H9 (cell line): ENCODE measurements around the gene CDC20. TPM values are rescaled to one million over a fixed set of nuclear protein-coding genes. Genes with fewer than 3 reads are reported as not detected.

Source experiments
- DNase-seq: peaks from one replicate; pipeline ENCODE4 v3.0.0-alpha.2; 2017
- H2AFZ ChIP-seq: one replicate; pipeline ENCODE4 v1.6.1; 2013; ENCODE audit warnings: mild to moderate bottlenecking, low read length, control low read depth, moderate library complexity
- H2AK5ac ChIP-seq: 2 replicates; pipeline ENCODE4 v1.6.1; 2013; ENCODE audit warnings: low read length, control low read depth, mixed read lengths; ENCODE audit not compliant: insufficient read length
- H2BK120ac ChIP-seq: one replicate; pipeline ENCODE4 v1.6.1; 2013; ENCODE audit warnings: low read depth, mild to moderate bottlenecking, low read length, control low read depth, inconsistent platforms; ENCODE audit not compliant: poor library complexity, severe bottlenecking
- H2BK12ac ChIP-seq: 2 replicates; pipeline ENCODE4 v1.6.1; 2013; ENCODE audit warnings: low read length, control low read depth, mixed read lengths, low read depth; ENCODE audit not compliant: insufficient read length
- H2BK15ac ChIP-seq: 2 replicates; pipeline ENCODE4 v1.6.1; 2013; ENCODE audit warnings: low read depth, low read length, control low read depth
- H2BK20ac ChIP-seq: one replicate; pipeline ENCODE4 v1.6.1; 2013; ENCODE audit warnings: low read depth, mild to moderate bottlenecking, low read length, control low read depth, inconsistent platforms; ENCODE audit not compliant: poor library complexity, severe bottlenecking
- H2BK5ac ChIP-seq: 2 replicates; pipeline ENCODE4 v1.6.1; 2013; ENCODE audit warnings: low read length, control low read depth, mixed read lengths; ENCODE audit not compliant: insufficient read length
- H3K14ac ChIP-seq: 2 replicates; pipeline ENCODE4 v1.6.1; 2013; ENCODE audit warnings: low read length, control low read depth; ENCODE audit not compliant: insufficient read depth
- H3K18ac ChIP-seq: 2 replicates; pipeline ENCODE4 v1.6.1; 2013; ENCODE audit warnings: low read depth, mild to moderate bottlenecking, mixed read lengths, low read length, control low read depth; ENCODE audit not compliant: insufficient read length
- H3K23ac ChIP-seq: 2 replicates; pipeline ENCODE4 v1.6.1; 2013; ENCODE audit warnings: low read length, control low read depth, mixed read lengths, low read depth; ENCODE audit not compliant: insufficient read length
- H3K23me2 ChIP-seq: 2 replicates; pipeline ENCODE4 v1.6.1; 2013; ENCODE audit warnings: low read depth, mild to moderate bottlenecking, mixed read lengths, low read length, control low read depth; ENCODE audit not compliant: insufficient read length, poor library complexity, severe bottlenecking
- H3K27ac ChIP-seq: 2 replicates; pipeline ENCODE4 v1.5.1; 2013; ENCODE audit warnings: low read length, control low read depth, mixed read lengths, low read depth; ENCODE audit not compliant: insufficient read length
- H3K27me3 ChIP-seq: 2 replicates; pipeline ENCODE4 v1.6.1; 2013; ENCODE audit warnings: low read length, control low read depth, inconsistent platforms; ENCODE audit not compliant: insufficient read depth
- H3K4ac ChIP-seq: 2 replicates; pipeline ENCODE4 v1.6.1; 2013; ENCODE audit warnings: low read depth, mild to moderate bottlenecking, control low read depth, inconsistent platforms, low read length, moderate library complexity
- H3K4me1 ChIP-seq: 2 replicates; pipeline ENCODE4 v1.6.1; 2013; ENCODE audit warnings: low read length, control low read depth, inconsistent platforms; ENCODE audit not compliant: insufficient read depth
- H3K4me2 ChIP-seq: 2 replicates; pipeline ENCODE4 v1.6.1; 2013; ENCODE audit warnings: low read length, control low read depth, mixed read lengths; ENCODE audit not compliant: insufficient read length, insufficient read depth
- H3K56ac ChIP-seq: 2 replicates; pipeline ENCODE4 v1.6.1; 2013; ENCODE audit warnings: low read depth, mild to moderate bottlenecking, mixed read lengths, low read length, control low read depth; ENCODE audit not compliant: insufficient read length
- H3K79me1 ChIP-seq: 2 replicates; pipeline ENCODE4 v1.6.1; 2013; ENCODE audit warnings: low read depth, mild to moderate bottlenecking, moderate library complexity, low read length, control low read depth, inconsistent platforms; ENCODE audit not compliant: insufficient read depth, poor library complexity, severe bottlenecking
- H3K79me2 ChIP-seq: 2 replicates; pipeline ENCODE4 v1.6.1; 2013; ENCODE audit warnings: low read length, control low read depth, inconsistent platforms; ENCODE audit not compliant: insufficient read depth
- H3K9ac ChIP-seq: 2 replicates; pipeline ENCODE4 v1.6.1; 2013; ENCODE audit warnings: low read length, control low read depth, mixed read lengths; ENCODE audit not compliant: insufficient read length; ENCODE audit errors: extremely low read depth
- H3K9me3 ChIP-seq: one replicate; pipeline ENCODE4 v1.6.1; 2013; ENCODE audit warnings: low read depth, low read length, inconsistent platforms; ENCODE audit not compliant: control insufficient read depth
- H3T11ph ChIP-seq: one replicate; pipeline ENCODE4 v1.6.1; 2013; ENCODE audit warnings: mild to moderate bottlenecking, low read length, control low read depth, inconsistent platforms
- H4K20me1 ChIP-seq: one replicate; pipeline ENCODE4 v1.6.1; 2013; ENCODE audit not compliant: control insufficient read depth, insufficient read length, insufficient read depth
- H4K5ac ChIP-seq: 2 replicates; pipeline ENCODE4 v1.6.1; 2013; ENCODE audit warnings: low read depth, mild to moderate bottlenecking, mixed read lengths, low read length, control low read depth; ENCODE audit not compliant: insufficient read length
- H4K8ac ChIP-seq: replicated peaks from 2 replicates; pipeline ENCODE4 v1.6.1; 2013; ENCODE audit warnings: low read length, control low read depth, mixed read lengths, low read depth; ENCODE audit not compliant: insufficient read length
- H4K91ac ChIP-seq: 2 replicates; pipeline ENCODE4 v1.6.1; 2013; ENCODE audit warnings: low read depth, mild to moderate bottlenecking, moderate library complexity, mixed read lengths, low read length, control low read depth; ENCODE audit not compliant: insufficient read length
- H3K27ac Mint-ChIP-seq, 3 experiments: 2 replicates in 2 of 3; 3 replicates in 1 of 3; pipeline ENCODE4 v1.8.0; 2020 to 2021; ENCODE audit warnings: mixed read lengths in 3 of 3, mild to moderate bottlenecking in 1 of 3, moderate library complexity in 1 of 3
- H3K27me3 Mint-ChIP-seq: 2 replicates; pipeline ENCODE4 v1.8.0; 2021; ENCODE audit warnings: low read depth, mild to moderate bottlenecking, moderate library complexity, mixed read lengths
- H3K36me3 Mint-ChIP-seq, 3 experiments: 2 replicates in 2 of 3; 3 replicates in 1 of 3; pipeline ENCODE4 v1.8.0; 2020 to 2021; ENCODE audit warnings: low read depth in 3 of 3, mixed read lengths in 3 of 3; ENCODE audit not compliant: insufficient read depth in 1 of 3
- H3K4me1 Mint-ChIP-seq, 2 experiments: 2 replicates each; pipeline ENCODE4 v1.8.0; 2020; ENCODE audit warnings: mixed read lengths in 2 of 2
- H3K4me3 Mint-ChIP-seq, 2 experiments: 2 replicates in 1 of 2; 3 replicates in 1 of 2; pipeline ENCODE4 v1.8.0; 2020 to 2021; ENCODE audit warnings: mild to moderate bottlenecking in 2 of 2, mixed read lengths in 2 of 2, moderate library complexity in 1 of 2
- H3K9me3 Mint-ChIP-seq, 2 experiments: 2 replicates in 1 of 2; 3 replicates in 1 of 2; pipeline ENCODE4 v1.8.0; 2020; ENCODE audit warnings: mild to moderate bottlenecking in 2 of 2, mixed read lengths in 2 of 2, moderate library complexity in 1 of 2
- WGBS: extraction: QIAGEN DNeasy Blood & Tissue Kit; methylation state at CpG from one replicate; pipeline ENCODE4 v1.1.7; 2013; ENCODE audit warnings: missing lambda C conversion rate, low lambda C conversion rate, mixed read lengths; ENCODE audit not compliant: insufficient read length; ENCODE audit errors: extremely low coverage; 5-methylcytosine and 5-hydroxymethylcytosine counted together
- total RNA-seq: library from RNA; stranded (reverse); gene quantifications from 2 replicates; pipeline ENCODE4 v1.2.1, GENCODE V29; 2021
- TF ChIP-seq, protein P1 (sequence below): fragments of 200-600 bp; sonication (generic); conservative IDR thresholded peaks from 3 replicates; pipeline ENCODE4 v1.8.0; 2021; ENCODE audit warnings: antibody characterized with exemption, mild to moderate bottlenecking

The CDC20 gene
- total RNA-seq, 1 experiment from 2014 or later: 246 TPM

DNA sequence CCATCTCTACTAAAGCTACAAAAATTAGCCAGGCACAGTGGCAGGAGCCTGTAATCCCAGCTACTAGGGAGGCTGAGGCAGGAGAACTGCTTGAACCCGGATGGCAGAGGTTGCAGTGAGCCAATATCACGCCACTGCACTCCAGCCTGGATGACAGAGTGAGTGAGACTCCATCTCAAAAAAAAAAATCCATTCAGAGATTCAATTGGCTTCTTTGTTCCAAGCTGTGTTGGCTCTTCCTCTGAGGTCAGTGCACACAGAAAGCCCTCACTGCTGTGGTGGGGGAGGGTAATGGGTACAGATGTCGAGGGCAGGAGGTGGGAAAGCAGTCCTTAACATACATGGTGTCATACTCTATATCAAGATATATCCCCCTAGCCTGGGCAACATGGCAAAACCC is 43.3 kb upstream of the CDC20 start:
- Histone ChIP-seq H3K18ac (no peak overlapping the region), H3K4me2 (no peak overlapping the region), H3K9ac (no peak overlapping the region), H3K27ac (no peak overlapping the region), H4K20me1 (no peaks in the 10 kb centered on the region), H4K8ac (no peak overlapping the region), H3K9me3 (no peaks in the 10 kb centered on the region), H3K23me2 (no peaks in the 10 kb centered on the region), H3K23ac (no peak overlapping the region), H2BK5ac (no peak overlapping the region), H3K14ac (no peak overlapping the region), H3K27me3 (no peaks in the 10 kb centered on the region), H2BK120ac (no peak overlapping the region), H3K56ac (no peak overlapping the region), H3K79me2 (no peaks in the 10 kb centered on the region), H2BK12ac (no peak overlapping the region), H3T11ph (no peak overlapping the region), H3K79me1 (no peaks in the 10 kb centered on the region), H2AFZ (no peak overlapping the region), H3K4me1 (no peaks in the 10 kb centered on the region), H2AK5ac (no peak overlapping the region), H2BK15ac (no peak overlapping the region), H3K4ac (no peak overlapping the region), H4K91ac (no peak overlapping the region), H2BK20ac (no peak overlapping the region), H4K5ac (no peak overlapping the region)
- H3K4me3 Mint-ChIP-seq: no peak overlapping the region
- H3K36me3 Mint-ChIP-seq: no peaks in the 10 kb centered on the region
- peaks cover 7 to 11% of the 10 kb centered on the region in 2 experiments for H3K4me1 Mint-ChIP-seq
- no CpG with 5 or more reads among the region's 3 CpGs for WGBS
- TF ChIP-seq, protein P1, sequence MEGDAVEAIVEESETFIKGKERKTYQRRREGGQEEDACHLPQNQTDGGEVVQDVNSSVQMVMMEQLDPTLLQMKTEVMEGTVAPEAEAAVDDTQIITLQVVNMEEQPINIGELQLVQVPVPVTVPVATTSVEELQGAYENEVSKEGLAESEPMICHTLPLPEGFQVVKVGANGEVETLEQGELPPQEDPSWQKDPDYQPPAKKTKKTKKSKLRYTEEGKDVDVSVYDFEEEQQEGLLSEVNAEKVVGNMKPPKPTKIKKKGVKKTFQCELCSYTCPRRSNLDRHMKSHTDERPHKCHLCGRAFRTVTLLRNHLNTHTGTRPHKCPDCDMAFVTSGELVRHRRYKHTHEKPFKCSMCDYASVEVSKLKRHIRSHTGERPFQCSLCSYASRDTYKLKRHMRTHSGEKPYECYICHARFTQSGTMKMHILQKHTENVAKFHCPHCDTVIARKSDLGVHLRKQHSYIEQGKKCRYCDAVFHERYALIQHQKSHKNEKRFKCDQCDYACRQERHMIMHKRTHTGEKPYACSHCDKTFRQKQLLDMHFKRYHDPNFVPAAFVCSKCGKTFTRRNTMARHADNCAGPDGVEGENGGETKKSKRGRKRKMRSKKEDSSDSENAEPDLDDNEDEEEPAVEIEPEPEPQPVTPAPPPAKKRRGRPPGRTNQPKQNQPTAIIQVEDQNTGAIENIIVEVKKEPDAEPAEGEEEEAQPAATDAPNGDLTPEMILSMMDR: no peak
- H3K27ac Mint-ChIP-seq: no peak overlapping the region
- H3K9me3 Mint-ChIP-seq: no peaks in the 10 kb centered on the region
- no peaks in the 10 kb centered on the region; the same call in none of the 2 replicates for H3K27me3 Mint-ChIP-seq
- no peak for DNase-seq
